ENCODE measurements around the gene CCBE1.
"Not testable (repeated sequence)": the region's sequence is repeated elsewhere in the genome, so short reads cannot be mapped to it uniquely, and the experiment has no call there.

The CCBE1 gene

DNA sequence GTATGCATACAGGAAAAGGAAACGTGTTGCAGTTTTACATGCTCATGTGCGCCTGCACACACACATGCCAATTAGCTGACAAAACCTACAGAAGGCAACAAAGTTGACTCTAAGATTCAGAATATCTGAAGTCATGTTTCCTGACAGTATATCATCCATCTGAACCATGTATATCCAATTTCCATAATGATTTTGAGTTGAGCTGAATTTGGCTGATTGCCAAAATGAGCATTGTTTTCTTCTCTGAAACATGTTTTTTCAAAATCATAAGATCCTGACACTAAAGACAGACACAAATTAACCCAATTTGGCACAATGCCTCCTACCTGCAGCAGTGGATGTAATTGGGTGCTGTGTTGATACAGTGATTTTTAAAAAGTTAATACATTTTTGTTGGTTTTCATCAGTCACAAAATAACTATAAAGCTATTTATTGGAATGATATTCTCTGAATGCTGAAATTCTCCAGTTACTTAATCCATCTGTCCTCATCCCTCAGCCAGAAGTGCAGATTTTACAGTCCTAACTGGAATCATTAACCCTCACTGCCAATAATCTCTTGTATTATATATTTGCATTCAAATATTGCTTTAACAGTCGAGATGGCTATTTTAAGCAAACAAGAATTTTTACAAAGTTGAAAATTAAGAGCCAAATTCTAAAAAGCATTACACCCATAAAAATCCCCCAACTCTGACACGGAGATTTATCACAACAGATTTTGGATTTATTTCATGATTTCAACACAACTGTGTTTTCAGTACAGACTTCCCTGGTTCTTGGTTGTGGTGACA, 176.5 kb downstream of the CCBE1 start:
- no peak for DNase-seq

DNA sequence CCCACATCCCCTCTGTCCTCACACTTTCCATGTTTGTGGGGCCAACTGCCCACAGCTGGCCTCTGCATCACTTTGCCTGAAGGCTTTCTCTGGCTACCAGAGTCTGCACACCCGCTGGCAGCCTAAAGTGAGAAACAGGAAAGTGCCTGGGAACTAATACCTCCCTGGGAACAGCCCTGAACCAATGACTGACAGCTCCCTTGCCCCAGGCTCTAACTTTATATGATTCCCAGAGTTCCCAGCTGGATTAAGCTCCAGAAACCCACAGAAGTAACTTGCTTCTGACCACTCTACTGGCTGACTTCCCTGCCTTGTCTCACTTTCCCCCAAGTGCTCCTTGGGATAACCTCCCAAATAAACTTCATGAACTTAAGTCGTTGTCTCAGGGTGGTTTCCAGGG, 178.5 kb downstream of the CCBE1 start:
- DNase-seq: no peak

DNA sequence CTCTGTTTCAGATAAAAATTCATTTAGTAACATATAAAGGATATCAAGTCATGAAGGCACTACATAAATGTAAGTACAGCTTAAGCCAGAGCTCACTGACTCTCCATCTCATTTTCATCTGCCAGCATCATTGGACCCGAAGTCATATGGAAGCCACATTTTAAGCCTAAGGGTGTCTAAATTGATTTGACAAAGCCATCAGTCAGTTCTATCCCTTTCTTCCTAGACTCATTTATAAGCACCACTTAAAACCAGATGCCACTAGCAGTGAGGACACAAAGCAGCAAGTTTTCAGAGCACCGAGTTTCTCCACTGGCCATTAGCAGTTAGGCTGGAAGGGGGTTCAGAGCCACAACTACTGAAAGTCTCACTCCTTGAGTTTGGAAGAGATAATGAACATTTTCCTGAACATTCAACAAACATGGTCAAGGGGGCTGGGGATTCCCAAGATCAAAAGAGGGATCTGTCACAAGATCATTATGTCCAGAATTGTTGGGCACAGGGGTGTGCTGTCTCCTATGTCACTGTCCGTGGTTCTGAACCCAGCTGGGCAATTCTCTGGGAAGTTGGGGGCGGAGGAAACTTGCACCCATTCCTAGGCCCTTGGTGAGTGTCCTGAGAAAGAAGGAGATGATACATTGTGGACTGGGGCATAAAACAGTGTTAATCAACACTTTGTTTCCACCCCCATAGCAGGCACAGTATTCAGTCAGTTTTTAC, 179.6 kb downstream of the CCBE1 start:
- no peak for DNase-seq

DNA sequence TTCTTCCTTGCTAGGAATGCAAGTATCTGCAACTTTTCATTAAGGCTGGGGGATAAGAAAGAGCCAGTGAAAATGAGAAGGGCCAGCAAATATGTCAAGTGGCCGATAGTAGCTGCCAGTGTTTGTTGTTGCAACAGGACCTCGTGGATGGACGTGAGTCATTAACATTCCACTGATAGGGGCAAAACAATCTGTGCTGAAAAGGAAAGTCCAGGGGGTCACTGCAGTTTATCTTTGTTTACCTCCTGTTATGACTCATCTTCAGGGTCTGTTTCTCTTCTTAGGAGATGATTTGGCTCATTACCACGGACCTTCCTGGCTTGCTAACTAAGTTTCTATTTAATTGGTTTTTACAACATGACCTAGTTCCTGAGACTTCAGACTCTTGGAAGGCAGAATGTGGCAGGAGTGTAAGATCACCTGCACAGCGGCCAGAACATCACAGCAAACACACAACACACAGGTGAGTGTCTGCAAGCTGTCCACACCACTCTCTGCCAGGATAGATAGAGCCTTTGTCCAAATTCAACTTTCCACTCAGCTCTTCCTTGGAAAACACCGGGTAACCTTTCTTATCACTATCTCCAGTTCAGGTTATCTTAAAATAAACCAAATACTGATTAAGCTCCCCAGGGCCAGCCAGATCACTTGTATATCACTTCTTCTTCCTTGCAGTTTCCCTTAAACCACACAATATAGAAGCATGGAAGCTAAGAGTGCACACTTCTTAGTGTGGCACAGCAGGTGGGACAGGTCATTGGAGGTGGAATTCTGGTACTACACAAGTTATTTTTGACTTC, 180.7 kb downstream of the CCBE1 start:
- DNase-seq: no peak

DNA sequence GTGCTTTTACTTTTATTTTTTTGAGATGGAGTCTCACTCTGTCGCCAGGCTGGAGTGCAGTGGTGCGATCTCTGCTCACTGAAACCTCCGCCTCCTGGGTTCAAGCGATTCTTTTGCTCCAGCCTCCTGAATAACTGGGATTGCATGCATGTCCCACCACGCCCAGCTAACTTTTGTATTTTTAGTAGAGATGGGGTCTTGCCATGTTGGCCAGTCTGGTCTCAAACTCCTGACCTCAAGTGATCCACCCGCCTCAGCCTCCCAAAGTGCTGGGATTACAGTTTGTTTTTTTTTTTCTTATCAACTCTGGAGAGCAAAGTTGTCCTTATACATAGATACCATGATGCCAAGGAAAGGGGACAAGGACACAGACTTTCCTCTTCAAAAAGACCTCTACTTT, 181.3 kb downstream of the CCBE1 start:
- DNase-seq: not testable (repeated sequence)

DNA sequence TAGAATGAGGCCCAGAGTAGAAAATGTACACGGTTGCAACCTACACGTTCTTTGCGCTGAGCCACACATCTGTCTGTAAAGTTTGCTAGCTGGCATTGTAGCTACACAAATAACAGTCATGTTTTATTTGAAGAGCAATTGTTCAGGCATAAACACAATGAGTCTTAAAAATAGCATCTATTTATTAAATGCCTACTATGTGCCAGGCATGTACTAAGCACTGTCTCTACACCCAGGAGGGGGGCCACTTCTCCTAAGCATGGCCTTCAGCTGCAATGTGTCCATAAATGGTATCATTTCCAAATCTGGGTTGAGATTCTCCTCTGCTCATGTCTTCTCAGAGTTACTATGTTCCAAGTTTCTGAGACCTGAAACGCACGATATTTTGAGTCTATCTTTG, 182.1 kb downstream of the CCBE1 start:
- DNase-seq: no peak

DNA sequence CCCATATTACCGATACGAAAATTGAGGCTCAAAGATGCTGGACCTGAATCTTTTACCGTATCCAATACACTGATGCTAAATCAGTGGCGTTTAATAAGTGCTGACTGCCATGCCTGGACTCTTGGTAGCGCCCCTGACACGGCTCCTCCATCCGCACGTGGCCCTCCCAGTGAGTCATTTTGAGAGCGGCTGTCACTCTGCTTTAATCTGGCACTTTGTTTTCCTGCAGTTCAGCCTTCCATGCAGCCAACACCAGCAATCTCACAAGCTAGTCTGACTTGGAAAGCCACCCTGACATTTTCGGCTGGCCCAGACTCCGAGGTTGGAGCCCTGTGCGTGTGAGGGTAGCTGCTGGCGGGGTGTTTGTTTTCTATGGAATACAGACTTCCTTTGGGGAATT, 183.0 kb downstream of the CCBE1 start:
- no peak for DNase-seq

DNA sequence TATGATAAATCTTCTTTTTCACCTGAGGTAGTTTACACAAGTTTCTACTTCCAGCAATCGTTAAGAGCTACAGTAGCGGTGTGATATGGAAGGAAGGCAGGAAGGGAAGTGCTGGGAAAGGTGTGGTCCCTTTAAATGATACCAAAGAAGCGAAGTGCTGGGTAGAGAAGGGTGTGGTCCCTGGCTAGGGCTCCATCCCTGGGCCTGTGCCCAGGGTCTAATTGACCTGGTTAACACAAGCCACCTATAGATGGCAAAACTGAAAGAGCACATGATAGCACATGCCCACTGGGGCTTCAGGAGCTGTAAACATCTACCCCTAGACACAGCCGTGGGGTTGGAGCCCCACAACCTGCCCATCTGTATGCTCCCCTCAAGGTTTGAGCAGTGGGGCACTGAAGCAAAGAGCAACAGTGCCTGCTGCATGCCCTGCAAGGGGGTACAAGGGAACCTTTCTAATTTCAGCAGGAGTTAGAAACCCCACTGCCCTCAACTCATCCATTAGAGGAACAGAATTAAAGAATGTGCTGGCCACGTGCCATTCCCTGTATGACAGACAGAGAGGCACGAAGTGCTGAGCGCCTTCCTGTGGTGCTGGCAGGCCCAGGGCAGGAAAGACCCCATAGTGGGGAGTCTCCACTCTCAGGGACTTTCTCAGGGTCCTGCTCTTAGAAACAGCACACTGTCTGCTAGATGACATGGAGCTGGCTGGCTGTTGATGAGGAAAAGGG, 185.0 kb downstream of the CCBE1 start:
- DNase-seq: no peak

DNA sequence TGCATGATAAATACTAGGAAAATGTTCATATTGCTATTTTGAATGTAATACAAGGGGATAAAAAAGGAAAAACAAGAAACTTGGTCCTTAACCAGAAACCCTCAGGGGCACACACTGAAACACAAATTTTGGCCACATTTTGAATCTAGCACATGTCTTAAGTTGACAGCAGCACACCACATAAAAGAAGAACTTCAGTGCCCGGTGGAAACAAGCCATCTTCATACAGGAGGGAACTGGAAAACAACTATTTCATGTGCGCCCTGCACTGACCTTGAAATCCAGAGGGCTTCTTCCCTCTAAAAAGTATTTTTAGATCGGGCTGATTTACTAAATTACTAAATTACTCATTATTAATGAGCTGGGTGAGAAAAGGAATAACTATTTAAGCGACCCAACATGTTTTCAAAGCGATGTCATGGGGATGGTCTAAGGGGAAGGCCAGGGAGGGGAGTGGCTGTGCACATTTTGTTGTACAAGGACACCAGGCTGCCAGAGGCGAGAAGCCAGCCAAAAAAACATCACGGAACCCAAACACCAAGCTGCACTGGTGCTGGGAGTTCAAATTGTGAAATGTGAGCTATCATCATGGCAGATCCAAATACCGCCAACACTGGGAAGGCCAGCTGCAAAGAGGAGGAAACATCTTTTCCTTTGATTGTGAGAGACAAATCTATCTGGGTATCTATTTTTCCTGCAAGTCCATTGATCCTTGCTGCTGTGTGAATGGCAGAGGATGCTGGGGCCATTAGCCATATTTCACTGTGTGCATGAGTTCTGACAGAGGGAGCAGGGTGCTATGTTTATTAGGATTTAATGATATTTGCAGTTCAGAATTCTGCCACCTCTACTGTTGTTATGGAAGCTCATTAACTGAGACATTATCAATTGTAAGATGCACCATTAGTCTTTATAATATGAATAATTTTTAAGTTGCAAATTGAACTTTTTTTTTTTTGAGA, 187.5 kb downstream of the CCBE1 start:
- DNase-seq: no peak

DNA sequence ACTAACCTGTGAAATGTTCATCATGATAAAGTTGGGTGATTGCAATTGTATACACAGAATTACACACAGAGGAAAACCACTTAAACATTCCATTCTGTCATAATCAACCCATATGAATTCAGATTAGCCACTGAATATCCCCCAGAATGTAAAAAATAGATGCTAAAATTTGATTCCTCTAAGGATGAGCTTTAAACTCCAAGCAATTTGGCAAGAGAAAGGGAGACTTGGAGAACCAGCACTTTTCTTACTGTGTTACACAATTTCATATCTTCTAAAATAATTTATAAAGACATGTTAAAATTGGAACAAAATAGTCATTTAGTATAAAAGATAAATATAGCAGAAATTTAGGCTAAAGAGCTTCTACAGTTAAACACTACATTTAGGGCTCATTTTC, 191.9 kb downstream of the CCBE1 start:
- no peak for DNase-seq

DNA sequence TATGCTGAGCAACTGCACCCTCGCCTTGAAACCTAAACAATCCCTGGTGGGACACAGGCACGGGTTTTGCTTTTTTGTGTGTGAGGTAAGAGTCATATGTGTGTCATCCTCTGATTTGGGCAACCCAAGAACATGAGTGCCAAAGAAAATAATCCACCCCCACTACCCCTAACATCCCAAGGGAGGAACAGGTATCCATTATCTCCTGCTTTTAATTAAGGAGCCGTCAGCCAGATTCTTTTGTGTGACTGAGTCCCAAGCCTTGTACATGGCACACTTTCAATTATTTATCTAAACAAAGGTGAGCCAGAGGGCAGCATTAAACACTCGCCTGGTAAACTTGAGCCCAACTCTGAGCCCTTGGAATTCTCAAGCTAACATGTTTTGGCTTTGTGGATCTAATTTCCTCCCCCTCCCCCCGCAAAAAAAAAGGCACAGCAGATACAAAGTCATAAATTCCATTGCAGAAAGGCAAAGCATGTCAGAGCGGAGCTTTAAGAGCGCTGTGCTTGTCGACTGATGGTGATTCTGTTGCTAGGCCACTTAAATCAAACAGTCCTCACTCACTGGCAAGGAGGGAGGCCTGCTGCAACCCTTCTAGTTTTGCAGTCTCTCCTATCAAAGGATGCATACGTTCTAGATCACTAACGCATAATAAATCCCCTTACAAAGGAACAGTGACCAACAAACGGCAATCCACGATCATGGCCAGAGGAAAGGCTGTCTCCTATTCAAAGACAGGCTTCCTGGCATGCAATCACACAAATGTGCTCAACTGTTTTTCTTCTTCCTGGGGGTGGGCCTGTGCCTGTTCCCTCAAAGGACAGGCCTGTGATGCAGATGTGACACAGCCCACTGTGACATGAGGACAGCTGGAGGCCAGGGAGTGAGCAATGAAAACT, 194.7 kb downstream of the CCBE1 start:
- DNase-seq: no peak

DNA sequence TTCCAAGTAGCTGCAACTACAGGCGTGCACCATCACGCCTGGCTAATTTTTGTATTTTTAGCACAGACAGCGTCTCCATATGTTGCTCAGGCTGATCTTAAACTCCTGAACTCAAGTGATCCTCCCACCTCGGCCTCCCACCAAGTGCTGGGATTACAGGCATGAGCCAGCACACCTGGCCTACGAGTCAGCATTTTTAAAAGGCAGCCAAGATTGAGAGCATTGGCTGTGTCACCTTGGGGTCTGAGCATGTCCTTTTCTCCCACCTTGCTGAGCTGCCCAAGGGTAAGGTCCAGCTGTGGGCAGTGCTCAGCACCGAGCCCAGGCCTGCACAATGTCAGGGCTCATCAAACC, 195.3 kb downstream of the CCBE1 start:
- no peak for DNase-seq

DNA sequence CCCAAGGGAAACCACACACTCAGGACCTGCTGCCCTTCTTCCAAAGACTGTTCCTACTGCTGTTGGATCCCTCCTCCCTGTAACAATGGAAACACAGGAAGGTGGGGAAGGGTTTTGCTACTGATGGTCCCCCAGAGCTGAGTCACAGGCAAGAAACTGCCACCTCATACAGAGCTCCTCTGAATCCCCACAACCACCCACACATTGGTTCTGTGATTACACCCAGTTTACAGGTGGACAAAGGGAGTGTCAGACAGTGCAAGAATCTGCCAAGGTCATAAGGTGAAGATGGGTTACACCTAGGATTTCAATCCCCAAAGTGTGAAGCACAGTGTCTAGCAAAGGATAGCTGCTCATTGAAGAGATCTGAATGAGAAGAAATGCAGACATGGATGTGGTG, 196.5 kb downstream of the CCBE1 start:
- DNase-seq: no peak

DNA sequence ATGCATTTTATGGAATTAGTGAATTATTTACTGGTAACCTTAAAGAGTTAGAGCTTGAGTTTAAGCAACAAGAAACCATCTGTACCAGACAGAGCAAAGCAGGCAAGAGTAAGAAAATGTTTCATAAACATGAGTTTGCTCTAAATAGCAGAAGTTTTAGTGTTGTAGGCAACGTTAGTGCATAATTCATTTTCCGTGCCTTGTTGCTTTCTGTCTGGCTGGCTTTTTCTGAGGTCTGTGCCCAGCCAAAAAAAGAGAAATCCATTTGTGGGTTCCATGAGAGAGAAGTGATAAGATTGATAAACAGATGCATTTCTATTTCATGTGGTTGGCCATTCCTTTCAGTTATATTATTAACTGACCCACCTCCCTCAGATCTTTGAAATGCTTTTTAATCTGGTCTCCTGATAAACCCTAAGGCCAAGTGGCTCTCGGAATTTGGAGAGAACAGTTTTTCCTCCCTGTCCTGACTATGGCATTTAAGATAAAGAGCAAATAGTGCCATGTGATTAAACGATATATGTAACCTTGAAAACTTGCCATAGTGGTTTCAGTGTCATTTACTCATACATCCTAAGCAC, 198.6 kb downstream of the CCBE1 start:
- no peak for DNase-seq

DNA sequence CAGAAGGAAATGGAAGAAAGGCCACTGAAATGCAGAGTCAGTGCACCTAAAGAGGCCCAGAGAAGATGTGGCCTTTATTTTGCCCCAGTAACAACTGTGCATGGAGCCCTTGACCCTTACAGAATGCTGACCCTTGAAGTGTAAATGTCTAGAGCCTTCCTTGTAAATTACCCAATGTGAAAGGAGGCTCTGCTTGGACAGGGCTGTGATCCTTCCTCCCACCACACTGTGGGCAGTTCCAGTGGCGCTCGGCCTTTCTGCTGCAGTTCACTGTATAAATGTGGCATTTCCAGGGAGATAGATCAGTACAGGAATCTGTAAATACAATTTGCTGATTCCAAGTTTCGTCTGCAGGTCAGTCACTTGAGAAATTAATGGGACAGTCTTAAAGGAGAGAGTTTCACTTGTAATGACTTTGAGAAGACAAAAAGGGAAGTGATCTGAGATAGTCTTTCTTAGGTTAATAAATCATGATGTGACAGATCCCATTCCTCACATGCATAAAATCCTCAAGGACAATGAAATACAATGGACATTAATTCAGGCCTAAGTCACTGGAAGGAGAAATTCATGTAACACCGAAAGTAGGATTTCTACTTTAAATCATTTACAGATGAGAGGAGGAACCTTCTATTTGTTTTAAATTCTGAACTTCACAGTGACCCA, 204.3 kb downstream of the CCBE1 start:
- DNase-seq: no peak

DNA sequence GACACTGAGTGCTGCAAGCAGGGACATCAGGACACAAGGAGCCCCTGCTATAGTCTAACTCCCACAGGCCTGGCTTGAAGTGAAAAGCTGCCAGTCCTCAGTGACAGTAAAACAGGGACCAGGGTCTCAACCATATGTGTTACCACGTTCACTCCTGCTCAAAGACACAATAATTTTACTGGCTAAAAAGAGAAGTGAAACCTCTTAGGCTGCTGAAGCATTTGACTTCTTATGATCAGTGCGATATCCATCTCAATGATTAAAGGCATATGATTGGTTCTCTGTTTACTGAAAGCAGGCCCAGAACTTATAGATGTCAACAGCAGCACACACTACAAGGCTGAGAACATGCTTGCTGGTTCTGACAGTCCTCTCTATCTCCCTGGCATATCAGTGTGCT, 208.3 kb downstream of the CCBE1 start:
- DNase-seq: no peak

DNA sequence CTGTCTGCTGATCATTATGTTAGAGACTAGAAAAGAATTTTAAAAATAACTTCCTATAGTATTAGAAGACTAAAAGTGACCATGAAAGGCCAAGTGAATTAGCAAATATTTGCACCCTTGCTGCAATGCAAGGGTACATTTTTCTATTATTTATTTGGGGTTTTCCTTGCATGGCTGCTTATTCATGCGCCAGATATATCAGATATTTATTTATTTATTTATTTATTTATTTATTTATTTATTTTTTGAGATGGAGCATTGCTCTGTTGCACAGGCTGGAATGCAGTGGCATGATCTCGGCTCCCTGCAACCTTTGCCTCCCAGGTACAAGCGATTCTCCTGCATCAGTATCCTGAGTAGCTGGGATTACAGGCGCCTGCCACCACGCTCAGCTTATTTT, 211.8 kb downstream of the CCBE1 start:
- no peak for DNase-seq

DNA sequence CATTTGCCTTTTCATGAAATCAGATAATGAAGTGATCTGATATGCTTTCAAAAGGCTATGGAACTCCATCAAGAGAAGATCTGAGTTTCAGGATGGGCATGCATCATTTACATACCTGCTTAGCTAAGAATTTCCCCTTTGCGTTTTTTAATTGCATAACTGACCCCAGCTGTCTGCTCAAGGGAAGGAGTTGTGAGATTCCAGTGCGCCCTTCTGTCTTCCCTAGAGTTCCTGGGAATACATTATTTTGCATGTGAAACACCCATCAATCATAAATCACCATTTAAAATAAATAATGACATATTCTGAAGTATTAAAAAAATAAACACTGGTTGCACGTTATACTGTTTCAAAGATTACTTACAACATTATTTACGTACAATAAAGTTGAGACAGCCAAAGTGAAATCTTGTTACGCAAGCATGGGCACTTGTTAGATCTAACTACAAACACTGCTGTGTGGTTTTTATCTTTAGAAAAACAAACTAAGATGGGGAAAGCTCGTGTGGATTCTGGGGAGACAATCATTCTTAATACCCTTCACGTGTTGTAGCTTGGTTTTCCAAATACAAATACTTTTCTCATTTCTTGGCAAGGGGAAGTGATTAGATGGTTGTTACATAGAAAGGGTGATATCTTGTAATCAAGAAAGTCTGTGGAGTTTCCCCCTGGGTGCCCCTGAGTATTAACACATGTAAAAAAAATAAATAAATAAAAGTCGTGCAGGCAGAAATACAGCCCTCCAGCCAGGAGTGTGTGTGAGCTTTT, 212.5 kb downstream of the CCBE1 start:
- no peak for DNase-seq

DNA sequence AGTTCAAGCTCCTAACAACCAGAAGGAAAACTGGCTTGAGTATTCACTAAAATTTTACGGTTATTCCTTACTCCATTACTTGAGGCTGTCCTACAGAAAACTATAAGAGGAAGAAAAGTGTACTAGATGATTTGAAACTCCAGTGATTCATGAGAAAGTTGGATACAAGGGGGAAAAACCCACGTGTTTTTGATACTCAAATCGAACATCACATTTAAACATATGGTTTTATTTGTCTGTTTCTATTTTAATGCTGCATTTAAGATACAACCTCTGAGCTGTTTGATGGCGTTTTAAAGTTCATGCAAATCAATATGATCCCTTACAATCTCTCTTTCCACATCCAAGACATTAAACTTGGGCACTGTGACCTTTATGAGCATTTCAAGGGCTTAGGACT, 213.1 kb downstream of the CCBE1 start:
- no peak for DNase-seq

Measured in stimulated activated naive CD4-positive, alpha-beta T cell (primary cell).